Mesendoderm (in vitro differentiated cells): Measurements from ENCODE around the gene PALLD.

Experiments used
- DNase-seq: peaks from one replicate; pipeline ENCODE4 v3.0.0; 2013
- H2AK5ac ChIP-seq: 2 replicates; pipeline ENCODE4 v1.6.1; 2013; ENCODE audit warnings: low read length, inconsistent platforms
- H2BK120ac ChIP-seq: 2 replicates; pipeline ENCODE4 v1.6.1; 2013; ENCODE audit warnings: low read depth, mild to moderate bottlenecking, low read length, moderate library complexity, mixed read lengths
- H2BK15ac ChIP-seq: replicated peaks from 2 replicates; pipeline ENCODE4 v1.6.1; 2013; ENCODE audit warnings: low read depth, mild to moderate bottlenecking, moderate library complexity
- H2BK5ac ChIP-seq: 2 replicates; pipeline ENCODE4 v1.6.1; 2013; ENCODE audit warnings: low read length, inconsistent platforms
- H3K18ac ChIP-seq: 2 replicates; pipeline ENCODE4 v1.6.1; 2013; ENCODE audit warnings: mild to moderate bottlenecking, low read length, mixed read lengths
- H3K23ac ChIP-seq: one replicate; pipeline ENCODE4 v1.6.1; 2013; ENCODE audit warnings: low read length
- H3K27ac ChIP-seq: 2 replicates; pipeline ENCODE4 v1.5.1; 2013; ENCODE audit warnings: low read depth, mild to moderate bottlenecking, inconsistent platforms, low read length, moderate library complexity
- H3K27me3 ChIP-seq: 2 replicates; pipeline ENCODE4 v1.6.1; 2013; ENCODE audit warnings: low read length, control low read depth, mild to moderate bottlenecking, inconsistent platforms; ENCODE audit not compliant: insufficient read depth, poor library complexity
- H3K36me3 ChIP-seq: 2 replicates; pipeline ENCODE4 v1.6.1; 2013; ENCODE audit warnings: low read length, inconsistent platforms; ENCODE audit not compliant: control insufficient read depth, insufficient read depth
- H3K4ac ChIP-seq: one replicate; pipeline ENCODE4 v1.6.1; 2013; ENCODE audit warnings: low read depth, mild to moderate bottlenecking, low read length, moderate library complexity
- H3K4me1 ChIP-seq: 2 replicates; pipeline ENCODE4 v1.6.1; 2013; ENCODE audit warnings: low read depth, low read length, inconsistent platforms; ENCODE audit not compliant: control insufficient read depth
- H3K4me2 ChIP-seq: 2 replicates; pipeline ENCODE4 v1.6.1; 2013; ENCODE audit warnings: low read length
- H3K4me3 ChIP-seq: 2 replicates; pipeline ENCODE4 v1.5.1; 2013; ENCODE audit warnings: mild to moderate bottlenecking, low read length
- H3K56ac ChIP-seq: one replicate; pipeline ENCODE4 v1.6.1; 2013; ENCODE audit warnings: low read length
- H3K79me1 ChIP-seq: 2 replicates; pipeline ENCODE4 v1.6.1; 2013; ENCODE audit warnings: low read length, inconsistent platforms
- H3K79me2 ChIP-seq: 2 replicates; pipeline ENCODE4 v1.6.1; 2013; ENCODE audit warnings: mild to moderate bottlenecking, low read length; ENCODE audit not compliant: control insufficient read depth, insufficient read depth
- H3K9ac ChIP-seq: 2 replicates; pipeline ENCODE4 v1.6.1; 2013; ENCODE audit warnings: low read length, inconsistent platforms
- H4K5ac ChIP-seq: one replicate; pipeline ENCODE4 v1.6.1; 2013; ENCODE audit warnings: low read length
- H4K8ac ChIP-seq: one replicate; pipeline ENCODE4 v1.6.1; 2013; ENCODE audit warnings: low read depth, mild to moderate bottlenecking, control low read depth, low read length, moderate library complexity
- WGBS: extraction: QIAGEN DNeasy Blood & Tissue Kit; methylation state at CpG from one replicate; pipeline ENCODE4 v1.1.7; 2013; ENCODE audit warnings: low lambda C conversion rate, missing lambda C conversion rate; ENCODE audit not compliant: insufficient coverage; ENCODE audit errors: extremely low coverage; 5-methylcytosine and 5-hydroxymethylcytosine counted together

The PALLD gene

GRCh38 chr4:168636040-168636439, 139.2 kb downstream of the PALLD start:
- Histone ChIP-seq H4K8ac (no peak overlapping the region), H3K18ac (no peak overlapping the region), H3K27ac (no peak overlapping the region), H3K56ac (no peak overlapping the region), H3K27me3 (no peaks in the 10 kb centered on the region), H2BK5ac (no peak overlapping the region), H3K4me3 (no peak overlapping the region), H4K5ac (no peak overlapping the region), H3K4me2 (no peak overlapping the region), H3K79me1 (no peaks in the 10 kb centered on the region), H3K4ac (no peak overlapping the region), H2BK15ac (no peak overlapping the region), H2BK120ac (no peak overlapping the region), H3K4me1 (no peaks in the 10 kb centered on the region), H3K9ac (no peak overlapping the region), H2AK5ac (no peak overlapping the region), H3K79me2 (no peaks in the 10 kb centered on the region), H3K36me3 (no peaks in the 10 kb centered on the region), H3K23ac (no peak overlapping the region)
- no peak for DNase-seq
- no CpG with 5 or more reads among the region's 5 CpGs for WGBS

- Histone ChIP-seq H3K56ac (no peak overlapping the region), H3K4me1 (no peaks in the 10 kb centered on the region), H3K4me3 (no peak overlapping the region), H3K27ac (no peak overlapping the region), H3K36me3 (no peaks in the 10 kb centered on the region), H3K27me3 (no peaks in the 10 kb centered on the region), H3K79me2 (no peaks in the 10 kb centered on the region), H2BK15ac (no peak overlapping the region), H4K5ac (no peak overlapping the region), H3K79me1 (no peaks in the 10 kb centered on the region), H3K4ac (no peak overlapping the region), H2AK5ac (no peak overlapping the region), H3K23ac (no peak overlapping the region), H2BK5ac (no peak overlapping the region), H3K4me2 (no peak overlapping the region), H2BK120ac (no peak overlapping the region), H3K18ac (no peak overlapping the region), H3K9ac (no peak overlapping the region), H4K8ac (no peak overlapping the region)
- WGBS: no CpG with 5 or more reads among the region's 3 CpGs
- DNase-seq: no peak
Observed at GRCh38 chr4:168636506-168637196, 139.8 kb downstream of the PALLD start.

- Histone ChIP-seq H3K23ac (no peak overlapping the region), H3K4ac (no peak overlapping the region), H3K36me3 (no peaks in the 10 kb centered on the region), H3K4me2 (no peak overlapping the region), H3K4me1 (no peaks in the 10 kb centered on the region), H3K9ac (no peak overlapping the region), H3K18ac (no peak overlapping the region), H4K8ac (no peak overlapping the region), H3K27me3 (no peaks in the 10 kb centered on the region), H2AK5ac (no peak overlapping the region), H2BK5ac (no peak overlapping the region), H4K5ac (no peak overlapping the region), H2BK120ac (no peak overlapping the region), H3K79me1 (no peaks in the 10 kb centered on the region), H3K56ac (no peak overlapping the region), H3K27ac (no peak overlapping the region), H3K79me2 (no peaks in the 10 kb centered on the region), H2BK15ac (no peak overlapping the region), H3K4me3 (no peak overlapping the region)
- no peak for DNase-seq
- WGBS: no CpG with 5 or more reads among the region's 5 CpGs
Observed at GRCh38 chr4:168637872-168638756, 141.3 kb downstream of the PALLD start.

GRCh38 chr4:168639914-168640313, 143.1 kb downstream of the PALLD start:
- Histone ChIP-seq H3K4me1 (no peaks in the 10 kb centered on the region), H3K9ac (no peak overlapping the region), H3K4me2 (no peak overlapping the region), H3K79me2 (no peaks in the 10 kb centered on the region), H2BK120ac (no peak overlapping the region), H3K23ac (no peak overlapping the region), H3K27ac (no peak overlapping the region), H3K4me3 (no peak overlapping the region), H4K8ac (no peak overlapping the region), H3K79me1 (no peaks in the 10 kb centered on the region), H3K27me3 (no peaks in the 10 kb centered on the region), H3K4ac (no peak overlapping the region), H3K18ac (no peak overlapping the region), H2BK5ac (no peak overlapping the region), H2BK15ac (no peak overlapping the region), H3K36me3 (no peaks in the 10 kb centered on the region), H4K5ac (no peak overlapping the region), H3K56ac (no peak overlapping the region), H2AK5ac (no peak overlapping the region)
- WGBS: no CpG with 5 or more reads among the region's 8 CpGs
- no peak for DNase-seq

- H2BK15ac ChIP-seq: no peak overlapping the region
- no peak overlapping the region for H3K23ac ChIP-seq
- no peak overlapping the region for H3K9ac ChIP-seq
- no peak overlapping the region for H3K27ac ChIP-seq
- no peaks in the 10 kb centered on the region for H3K79me2 ChIP-seq
- no peak overlapping the region for H3K4me2 ChIP-seq
- no peak overlapping the region for H2AK5ac ChIP-seq
- H3K79me1 ChIP-seq: no peaks in the 10 kb centered on the region
- no peaks in the 10 kb centered on the region for H3K27me3 ChIP-seq
- WGBS: no CpG with 5 or more reads among the region's 3 CpGs
- no peak overlapping the region for H3K18ac ChIP-seq
- H3K4me3 ChIP-seq: no peak overlapping the region
- H4K8ac ChIP-seq: no peak overlapping the region
- no peak overlapping the region for H2BK120ac ChIP-seq
- H3K36me3 ChIP-seq: no peaks in the 10 kb centered on the region
- H4K5ac ChIP-seq: no peak overlapping the region
- no peak overlapping the region for H3K4ac ChIP-seq
- no peaks in the 10 kb centered on the region for H3K4me1 ChIP-seq
- DNase-seq: no peak
- H3K56ac ChIP-seq: no peak overlapping the region
- H2BK5ac ChIP-seq: no peak overlapping the region
Observed at GRCh38 chr4:168641811-168642140, 144.9 kb downstream of the PALLD start.
